Nephron progenitor cell (in vitro differentiated cells): ENCODE data around the gene CHL1.

Source experiments
- DNase-seq: peaks from one replicate; pipeline ENCODE4 v3.0.0; 2021
- H3K27ac Mint-ChIP-seq: 2 replicates; pipeline ENCODE4 v1.8.0; 2021; ENCODE audit warnings: mild to moderate bottlenecking, moderate library complexity, mixed read lengths
- H3K27me3 Mint-ChIP-seq: 2 replicates; pipeline ENCODE4 v1.8.0; 2021; ENCODE audit warnings: mild to moderate bottlenecking, low read depth, mixed read lengths; ENCODE audit not compliant: poor library complexity
- H3K36me3 Mint-ChIP-seq: 2 replicates; pipeline ENCODE4 v1.8.0; 2021; ENCODE audit warnings: low read depth, mixed read lengths
- H3K4me1 Mint-ChIP-seq: 2 replicates; pipeline ENCODE4 v1.8.0; 2021; ENCODE audit warnings: mixed read lengths
- H3K4me3 Mint-ChIP-seq: 2 replicates; pipeline ENCODE4 v1.8.0; 2021; ENCODE audit warnings: mild to moderate bottlenecking, moderate library complexity, mixed read lengths
- H3K9me3 Mint-ChIP-seq: 2 replicates; pipeline ENCODE4 v1.8.0; 2021; ENCODE audit warnings: mild to moderate bottlenecking, moderate library complexity, mixed read lengths
- CTCF ChIP-seq: fragments of 200-600 bp; sonication (generic); IDR thresholded peaks from 2 replicates; pipeline ENCODE4 v1.5.0; 2021; ENCODE audit warnings: antibody characterized with exemption

Gene CHL1

GRCh38 chr3:374459-374858 lies 177.9 kb downstream of the CHL1 start:
- Mint-ChIP-seq H3K9me3 (peaks cover 18% of the 10 kb centered on the region), H3K27me3 (peaks cover 8% of the 10 kb centered on the region), H3K4me1 (no peaks in the 10 kb centered on the region), H3K27ac (no peak overlapping the region), H3K4me3 (no peak overlapping the region), H3K36me3 (no peaks in the 10 kb centered on the region)
- no peak for DNase-seq
- no peak for TF ChIP-seq CTCF

- no peaks in the 10 kb centered on the region for H3K36me3 Mint-ChIP-seq
- no peaks in the 10 kb centered on the region for H3K9me3 Mint-ChIP-seq
- peak; percentile 8 for DNase-seq
- peak; percentile 58 for TF ChIP-seq CTCF
- H3K27ac Mint-ChIP-seq: no peak overlapping the region
- H3K4me1 Mint-ChIP-seq: no peaks in the 10 kb centered on the region
- no peak overlapping the region for H3K4me3 Mint-ChIP-seq
- peaks cover 11% of the 10 kb centered on the region for H3K27me3 Mint-ChIP-seq
These were observed 180.6 kb downstream of the CHL1 start for GRCh38 chr3:377158-377561.

- Mint-ChIP-seq H3K27me3 (peaks cover 8% of the 10 kb centered on the region), H3K27ac (no peak overlapping the region), H3K4me1 (no peaks in the 10 kb centered on the region), H3K36me3 (no peaks in the 10 kb centered on the region), H3K9me3 (no peaks in the 10 kb centered on the region), H3K4me3 (no peak overlapping the region)
- TF ChIP-seq CTCF: no peak
- DNase-seq: no peak
These were observed 184.2 kb downstream of the CHL1 start for GRCh38 chr3:380801-381200.

GRCh38 chr3:385151-385550 lies 188.6 kb downstream of the CHL1 start:
- H3K27ac Mint-ChIP-seq: no peak overlapping the region
- no peaks in the 10 kb centered on the region for H3K9me3 Mint-ChIP-seq
- H3K27me3 Mint-ChIP-seq: peaks cover 8% of the 10 kb centered on the region
- no peaks in the 10 kb centered on the region for H3K36me3 Mint-ChIP-seq
- no peak for DNase-seq
- H3K4me1 Mint-ChIP-seq: no peaks in the 10 kb centered on the region
- no peak for TF ChIP-seq CTCF
- H3K4me3 Mint-ChIP-seq: no peak overlapping the region

- no peak overlapping the region for H3K27ac Mint-ChIP-seq
- no peaks in the 10 kb centered on the region for H3K27me3 Mint-ChIP-seq
- H3K4me3 Mint-ChIP-seq: no peak overlapping the region
- H3K4me1 Mint-ChIP-seq: no peaks in the 10 kb centered on the region
- DNase-seq: no peak
- TF ChIP-seq CTCF: no peak
- no peaks in the 10 kb centered on the region for H3K9me3 Mint-ChIP-seq
- no peaks in the 10 kb centered on the region for H3K36me3 Mint-ChIP-seq
These were observed 198.2 kb downstream of the CHL1 start for GRCh38 chr3:394775-395174.

GRCh38 chr3:396293-396692 lies 199.7 kb downstream of the CHL1 start:
- no peaks in the 10 kb centered on the region for H3K36me3 Mint-ChIP-seq
- no peaks in the 10 kb centered on the region for H3K4me1 Mint-ChIP-seq
- no peak overlapping the region for H3K27ac Mint-ChIP-seq
- no peaks in the 10 kb centered on the region for H3K9me3 Mint-ChIP-seq
- no peak for TF ChIP-seq CTCF
- H3K4me3 Mint-ChIP-seq: no peak overlapping the region
- H3K27me3 Mint-ChIP-seq: no peaks in the 10 kb centered on the region
- no peak for DNase-seq
